ENCODE results near the gene TYMP.
A peak's percentile ranks its signal among the peaks of the same experiment; 100 is the strongest.
"Not testable (repeated sequence)": the region's sequence is repeated elsewhere in the genome, so short reads cannot be mapped to it uniquely, and the experiment has no call there.

Gene TYMP

DNA sequence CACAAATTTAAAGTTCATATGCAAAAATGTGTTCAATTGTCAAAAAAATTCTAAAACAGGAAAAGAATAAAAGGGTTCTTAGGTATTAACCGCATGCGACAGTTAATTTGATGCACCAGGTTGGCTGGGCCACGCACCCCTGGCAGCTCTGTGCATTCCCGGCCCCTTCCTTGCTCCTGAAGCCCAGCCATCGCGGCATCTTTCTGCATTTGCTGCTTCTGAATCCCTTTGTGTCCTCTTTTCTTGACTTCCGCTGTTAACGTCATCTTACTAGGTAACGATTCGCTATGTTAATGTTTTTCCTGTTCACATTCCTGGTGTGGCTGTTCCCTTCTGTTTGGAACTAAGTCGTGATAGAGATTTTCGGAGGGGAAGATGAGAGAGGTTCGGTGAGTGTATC is 8.0 kb upstream of the TYMP start:
- no peak for DNase-seq

DNA sequence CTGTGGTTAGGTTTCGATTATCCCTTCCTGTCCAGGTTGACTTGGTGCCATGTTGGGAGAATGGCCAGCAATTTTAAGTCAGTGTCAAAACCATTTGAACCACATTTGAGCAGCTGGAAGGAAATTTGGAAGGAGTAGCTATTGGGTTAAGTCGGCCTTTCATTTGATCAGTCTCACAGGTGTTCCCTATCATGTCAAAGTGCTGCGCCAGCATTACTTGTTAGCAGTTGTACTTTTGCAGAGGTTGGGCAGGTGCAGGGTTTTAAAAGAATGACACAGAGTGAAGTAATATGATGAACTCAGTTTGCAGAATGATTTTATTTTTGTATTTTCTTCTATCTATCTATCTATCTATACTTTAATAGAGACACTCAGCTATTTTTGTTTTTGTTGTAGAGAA is 6.4 kb upstream of the TYMP start:
- DNase-seq: no peak

DNA sequence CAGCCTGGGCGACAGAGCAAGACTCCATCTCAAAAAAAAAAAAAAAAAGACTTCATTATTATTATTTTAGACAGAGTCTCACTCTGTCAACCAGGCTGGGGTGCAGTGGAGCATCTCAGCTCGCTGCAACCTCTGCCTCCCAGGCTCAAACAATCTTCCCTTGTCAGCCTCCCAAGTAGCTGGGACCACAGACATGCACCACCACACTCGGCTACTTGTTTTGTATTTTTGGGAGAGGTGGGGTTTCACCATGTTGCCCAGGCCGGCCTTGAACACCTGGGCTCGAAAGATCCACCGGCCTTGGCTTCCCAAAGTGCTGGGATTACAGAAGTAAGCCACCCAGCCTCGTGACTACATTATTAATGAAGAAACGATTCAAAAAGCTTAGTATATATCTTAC is 5.3 kb upstream of the TYMP start:
- no peak for DNase-seq

DNA sequence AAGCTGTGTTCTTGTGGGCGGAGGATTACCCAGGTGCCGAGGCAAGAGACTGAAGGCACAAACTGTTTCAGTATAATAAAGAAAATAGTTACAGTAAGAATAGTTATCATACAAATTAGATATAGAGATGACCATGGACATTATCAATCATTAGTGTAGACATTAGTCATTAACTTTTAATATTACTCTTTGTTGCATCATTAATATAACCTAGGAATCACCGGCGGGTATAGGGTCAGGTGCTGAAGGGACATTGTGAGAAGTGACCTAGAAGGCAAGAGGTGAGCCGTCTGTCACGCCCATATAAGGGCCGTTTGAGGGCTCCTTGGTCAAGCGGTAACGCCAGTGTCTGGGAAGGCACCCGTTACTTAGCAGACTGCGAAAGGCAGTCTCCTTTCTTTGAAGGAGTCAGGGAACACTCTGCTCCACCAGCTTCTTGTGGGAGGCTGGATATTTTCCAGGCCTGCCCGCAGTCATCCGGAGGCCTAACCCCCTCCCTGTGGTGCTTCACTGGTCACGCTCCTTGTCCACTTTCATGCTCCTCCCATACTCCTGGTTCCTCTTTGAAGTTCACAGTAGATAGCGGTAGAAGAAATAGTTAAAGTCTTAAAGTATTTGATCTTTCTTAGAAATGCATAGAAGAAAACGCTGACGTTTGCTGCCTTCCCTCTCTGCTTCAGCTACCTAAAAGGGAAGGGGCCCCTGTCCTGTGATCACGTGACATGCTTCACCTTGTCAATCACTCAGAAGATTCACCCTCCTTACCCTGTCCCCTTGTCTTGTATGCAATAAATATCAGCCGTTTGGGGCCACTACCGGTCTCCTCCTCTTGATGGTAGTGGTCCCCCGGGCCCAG is 4.3 kb upstream of the TYMP start:
- not testable (repeated sequence) for DNase-seq

DNA sequence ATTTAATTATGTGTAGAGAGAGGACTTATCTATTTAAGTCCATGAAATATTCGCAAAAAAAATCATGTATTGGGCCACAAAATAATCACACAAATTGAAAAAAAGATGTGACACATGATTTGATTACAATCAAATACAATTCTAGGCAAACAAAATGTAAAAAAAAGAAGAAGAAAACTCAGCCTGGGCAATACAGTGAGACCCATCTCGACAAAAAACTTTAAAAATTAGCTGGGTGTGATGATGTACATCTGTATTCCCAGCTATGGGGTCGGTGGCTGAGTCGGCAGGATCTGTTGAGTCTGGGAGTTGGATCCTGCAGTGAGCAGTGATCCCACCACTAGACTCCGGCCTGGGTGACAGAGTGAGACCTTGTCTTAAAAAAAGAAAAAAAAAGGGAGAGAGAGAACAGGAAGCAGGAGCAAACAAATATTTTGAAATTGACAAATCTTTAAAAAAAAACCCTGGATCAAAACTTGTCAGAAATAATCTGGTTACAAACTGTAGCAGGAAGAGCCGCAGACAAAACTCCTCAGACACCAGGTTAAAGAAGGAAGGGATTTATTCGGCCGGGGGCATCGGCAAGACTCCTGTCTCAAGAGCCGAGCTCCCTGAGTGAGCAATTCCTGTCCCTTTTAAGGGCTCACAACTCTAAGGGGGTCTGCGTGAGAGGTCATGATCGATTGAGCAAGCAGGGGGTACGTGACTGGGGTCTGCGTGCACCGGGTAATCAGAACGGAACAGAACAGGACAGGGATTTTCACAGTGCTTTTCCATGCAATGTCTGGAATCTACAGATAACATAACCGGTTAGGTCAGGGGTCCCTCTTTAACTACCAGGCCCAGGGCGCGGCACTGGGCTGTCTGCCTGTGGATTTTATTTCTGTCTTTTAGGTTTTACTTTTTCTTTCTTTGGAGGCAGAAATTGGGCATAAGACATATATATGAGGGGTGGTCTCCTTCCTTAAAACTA is 3.3 kb upstream of the TYMP start:
- no peak for DNase-seq

DNA sequence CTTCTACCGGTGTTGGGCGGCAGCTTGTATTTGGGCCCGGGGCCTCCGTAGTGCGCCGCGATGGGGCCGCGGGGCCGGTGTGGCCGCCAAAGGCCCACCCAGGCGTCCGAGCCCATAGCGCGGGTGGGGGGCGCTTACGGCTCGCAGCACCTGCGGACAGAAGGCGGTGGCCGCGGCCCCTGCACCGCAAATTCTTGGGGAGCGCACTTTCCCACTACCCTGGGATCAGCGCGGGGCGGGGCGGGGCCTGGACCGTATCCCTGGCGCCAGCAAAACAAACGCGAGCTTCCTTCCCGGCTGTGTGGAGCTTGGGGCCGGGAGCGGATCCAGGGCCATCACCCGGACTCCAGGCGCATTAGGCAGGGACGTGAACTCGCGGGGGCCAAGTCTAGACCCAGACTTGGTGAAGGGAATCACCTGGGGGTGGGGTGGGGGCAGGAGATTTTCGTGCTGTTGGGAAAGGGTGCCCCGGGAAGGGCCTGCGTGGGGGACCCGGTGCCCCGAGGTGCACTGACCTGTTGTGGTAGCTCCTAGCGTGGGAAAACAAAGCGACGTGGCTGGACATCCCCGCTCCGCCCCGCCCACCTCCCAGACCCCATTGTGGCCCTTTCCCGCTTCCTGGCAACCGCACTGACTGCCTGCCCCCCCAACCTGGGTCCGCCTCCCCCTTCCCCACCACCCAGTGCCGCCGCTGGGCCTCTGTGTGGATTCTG is 2.3 kb upstream of the TYMP start:
- no peak for DNase-seq

DNA sequence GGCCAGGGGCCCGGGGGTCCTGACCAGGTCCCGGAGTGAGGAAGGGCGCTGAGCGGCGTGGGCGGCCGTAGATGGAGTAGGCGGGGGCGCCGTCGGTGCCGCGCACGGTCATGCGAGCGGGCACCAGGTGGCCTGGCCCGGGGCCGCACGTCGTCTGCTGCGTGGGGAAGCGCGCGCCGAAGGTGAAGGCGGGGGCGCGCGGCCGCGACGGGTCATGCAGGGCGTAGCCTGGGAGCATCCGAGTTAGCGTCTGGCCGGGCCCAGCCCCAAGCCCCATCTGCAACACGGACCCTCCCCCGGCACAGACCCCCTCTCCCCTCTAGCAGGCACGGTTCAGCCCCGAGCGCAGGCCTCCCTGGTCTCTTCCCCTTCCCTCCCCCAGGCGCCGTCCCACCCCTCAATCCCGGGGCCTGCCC is 1.7 kb upstream of the TYMP start:
- no peak for DNase-seq

DNA sequence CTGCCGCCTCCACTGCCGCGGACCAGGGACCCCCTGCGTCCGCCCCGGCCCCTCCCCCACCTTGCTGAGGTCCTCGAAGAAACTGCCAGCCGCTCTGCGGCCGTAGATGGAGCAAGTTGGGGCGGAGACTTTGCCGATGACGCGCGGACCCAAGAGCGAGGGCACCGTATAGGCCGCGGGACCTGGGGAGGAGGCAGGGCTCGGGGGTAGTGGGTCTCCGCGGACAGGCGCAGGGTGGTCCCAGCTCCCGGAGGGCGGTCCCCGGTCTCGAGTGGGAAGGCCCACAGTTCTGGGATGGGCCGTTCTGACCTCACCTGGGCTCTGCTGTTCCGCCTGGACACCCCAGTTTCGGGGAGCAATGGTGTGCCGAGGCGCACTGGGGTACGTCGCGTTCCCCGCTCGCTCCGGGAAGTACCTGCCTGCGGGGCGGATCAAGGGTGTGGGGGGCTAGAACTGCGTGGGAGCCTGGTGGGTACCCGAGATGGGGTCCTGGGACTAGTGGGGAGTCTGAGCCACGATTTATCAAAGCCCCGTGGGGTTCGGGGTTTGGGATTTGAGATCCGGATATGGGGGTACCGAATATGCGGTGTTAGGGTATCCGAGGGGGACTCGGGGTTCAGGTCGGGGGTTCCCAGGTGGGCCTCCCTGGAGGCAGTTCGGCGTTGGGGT is 1.2 kb upstream of the TYMP start:
- DNase-seq: no peak

DNA sequence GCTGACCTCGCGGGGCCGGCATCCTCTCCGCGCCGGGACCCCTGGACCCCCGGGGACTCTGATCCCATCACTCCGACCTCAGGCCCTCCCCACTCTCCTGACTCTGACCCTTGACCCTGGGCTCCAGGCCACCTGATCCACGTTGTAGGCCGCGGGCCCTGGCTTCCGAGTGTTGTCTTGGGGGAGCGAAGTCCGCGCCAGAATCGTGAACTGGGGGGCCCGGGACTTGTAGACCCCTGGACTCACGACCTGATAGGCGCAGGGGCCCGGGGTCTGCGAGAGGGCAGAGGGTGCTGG is 716 bp upstream of the TYMP start:
- no peak for DNase-seq

DNA sequence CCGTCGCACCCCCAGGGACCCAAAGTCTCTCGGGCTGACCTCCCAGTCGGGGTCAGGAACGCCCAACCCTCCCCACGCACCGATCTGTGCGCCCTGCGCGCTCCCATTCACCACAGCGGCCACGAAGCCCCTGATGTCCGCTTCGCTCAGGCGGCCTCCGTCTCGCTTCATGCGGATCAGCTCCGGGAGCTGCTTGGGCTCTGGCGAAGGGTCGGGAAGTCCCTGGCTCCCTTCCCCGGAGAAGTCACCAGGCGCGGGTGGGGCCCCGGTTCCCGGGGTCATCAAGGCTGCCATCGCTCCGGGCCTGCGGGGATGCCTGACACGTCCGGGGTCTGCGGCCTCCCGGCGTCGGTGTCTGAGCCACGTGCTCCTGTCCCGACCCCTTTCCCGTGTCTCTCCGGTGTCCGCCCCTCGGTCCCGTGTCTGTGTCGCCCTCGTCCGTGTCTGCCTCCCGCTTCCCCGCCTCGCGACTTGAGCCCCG is 356 bp downstream of the TYMP start:
- DNase-seq: no peak

DNA sequence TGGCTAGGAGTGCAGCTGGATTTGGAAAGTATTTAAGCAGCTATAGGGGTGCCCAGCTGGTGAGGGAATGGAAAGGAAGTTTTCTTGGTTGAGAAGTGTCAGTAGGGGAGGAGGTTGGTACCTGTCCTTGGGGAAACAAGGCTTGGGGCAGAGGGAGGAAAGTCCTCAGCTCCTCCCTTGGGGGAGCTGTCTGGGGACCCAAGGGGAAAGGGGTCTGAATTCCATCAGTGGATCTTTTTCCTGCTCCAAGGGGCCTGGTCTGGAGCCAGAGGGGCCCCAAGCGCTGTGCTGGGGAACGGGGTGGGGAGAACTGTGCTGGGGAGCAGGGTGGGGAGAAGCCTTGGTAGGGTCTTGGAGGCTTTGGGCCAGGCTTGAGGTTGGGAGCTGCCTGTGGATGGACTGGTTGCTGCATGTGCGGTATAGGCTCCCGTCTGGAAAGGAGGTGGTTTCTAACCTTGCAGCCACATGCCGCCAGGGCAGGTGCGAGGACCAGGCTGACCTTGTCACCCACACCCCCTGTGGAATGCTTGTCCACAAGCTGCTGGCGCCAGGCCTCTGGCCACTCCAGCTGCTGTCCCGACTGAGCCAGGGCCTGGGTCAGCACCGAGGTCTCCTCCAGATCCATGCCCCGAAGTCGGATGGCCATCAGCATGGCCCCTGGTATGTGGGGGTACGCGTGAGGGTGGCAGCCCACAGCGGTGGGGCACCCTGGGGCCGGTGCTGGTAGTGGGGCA is 963 bp downstream of the TYMP start:
- no peak for DNase-seq

DNA sequence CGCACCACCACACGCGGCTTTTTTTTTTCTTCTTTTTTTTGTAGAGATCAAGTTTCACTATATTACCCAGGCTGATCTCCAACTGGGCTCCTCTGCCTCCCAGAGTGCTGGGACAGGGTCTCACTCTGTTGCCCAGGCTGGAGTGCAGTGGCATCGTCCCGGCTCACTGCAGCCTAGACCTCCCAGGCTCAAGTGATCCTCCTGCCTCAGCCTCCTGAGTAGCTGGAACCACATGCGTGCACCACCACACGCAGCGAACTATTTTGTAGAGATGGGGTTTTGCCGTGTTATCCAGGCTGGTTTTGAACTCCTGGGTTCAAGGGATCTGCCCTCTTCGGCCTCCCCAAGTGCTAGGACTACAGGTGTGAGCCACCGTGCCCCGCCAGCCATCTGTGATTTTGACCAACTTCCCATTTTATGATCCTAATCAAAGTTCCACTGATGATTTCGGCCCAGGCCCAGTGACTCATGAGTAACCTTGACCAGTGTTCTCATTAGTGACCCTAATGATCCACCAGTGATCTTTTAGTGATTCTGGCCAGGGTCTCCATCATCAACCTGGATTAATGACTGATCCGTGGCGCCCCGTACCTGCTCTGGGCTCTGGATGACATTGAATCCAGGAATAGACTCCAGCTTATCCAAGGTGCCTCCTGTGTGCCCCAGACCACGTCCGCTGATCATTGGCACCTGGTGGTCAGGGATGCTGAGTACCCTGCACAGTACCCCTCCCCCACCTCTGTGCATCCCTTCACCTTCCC is 1.7 kb downstream of the TYMP start:
- DNase-seq: no peak

DNA sequence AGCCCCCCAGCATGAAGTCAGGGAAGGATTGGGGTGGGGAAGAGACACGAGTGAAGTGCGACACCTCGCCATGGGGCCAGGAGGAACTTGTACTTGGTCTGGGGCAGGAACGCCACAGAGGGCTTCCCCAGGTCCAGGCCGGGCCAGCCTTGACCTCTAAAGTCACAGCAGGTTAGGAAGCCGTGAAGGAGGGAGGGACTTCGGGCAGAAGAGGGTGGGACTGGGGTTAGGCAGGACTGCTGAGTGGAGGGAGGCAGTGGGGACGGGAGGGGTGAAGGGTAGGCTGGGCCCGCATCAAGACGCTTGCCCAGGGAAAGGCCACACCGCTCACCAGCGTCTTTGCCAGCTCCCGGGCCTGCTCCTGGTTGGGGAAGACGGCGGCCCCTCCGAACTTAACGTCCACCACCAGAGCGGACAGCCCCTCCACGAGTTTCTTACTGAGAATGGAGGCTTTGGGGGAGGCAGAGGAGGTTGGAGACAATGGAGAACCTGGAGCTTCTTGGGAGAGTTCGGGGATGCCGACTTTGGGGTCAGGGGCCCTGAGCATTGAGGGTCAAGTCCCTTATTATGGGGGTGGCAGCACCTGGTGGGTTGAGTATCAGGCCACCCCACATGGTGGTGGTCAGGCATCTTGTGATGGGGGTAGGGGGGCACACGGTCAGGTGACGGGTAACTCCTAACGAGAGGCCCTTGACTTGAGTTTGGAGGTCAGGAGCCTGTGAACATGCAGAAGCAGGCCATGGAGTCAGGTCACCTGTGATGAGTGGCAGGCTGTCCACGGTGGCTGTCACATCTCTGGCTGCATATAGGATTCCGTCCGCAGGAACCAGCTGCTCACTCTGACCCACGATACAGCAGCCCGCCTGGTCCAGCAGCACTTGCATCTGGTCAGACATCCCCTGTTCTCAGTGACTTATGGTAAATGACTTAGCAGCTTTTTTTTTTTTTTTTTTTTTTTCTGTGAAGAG is 2.7 kb downstream of the TYMP start:
- no peak for DNase-seq

DNA sequence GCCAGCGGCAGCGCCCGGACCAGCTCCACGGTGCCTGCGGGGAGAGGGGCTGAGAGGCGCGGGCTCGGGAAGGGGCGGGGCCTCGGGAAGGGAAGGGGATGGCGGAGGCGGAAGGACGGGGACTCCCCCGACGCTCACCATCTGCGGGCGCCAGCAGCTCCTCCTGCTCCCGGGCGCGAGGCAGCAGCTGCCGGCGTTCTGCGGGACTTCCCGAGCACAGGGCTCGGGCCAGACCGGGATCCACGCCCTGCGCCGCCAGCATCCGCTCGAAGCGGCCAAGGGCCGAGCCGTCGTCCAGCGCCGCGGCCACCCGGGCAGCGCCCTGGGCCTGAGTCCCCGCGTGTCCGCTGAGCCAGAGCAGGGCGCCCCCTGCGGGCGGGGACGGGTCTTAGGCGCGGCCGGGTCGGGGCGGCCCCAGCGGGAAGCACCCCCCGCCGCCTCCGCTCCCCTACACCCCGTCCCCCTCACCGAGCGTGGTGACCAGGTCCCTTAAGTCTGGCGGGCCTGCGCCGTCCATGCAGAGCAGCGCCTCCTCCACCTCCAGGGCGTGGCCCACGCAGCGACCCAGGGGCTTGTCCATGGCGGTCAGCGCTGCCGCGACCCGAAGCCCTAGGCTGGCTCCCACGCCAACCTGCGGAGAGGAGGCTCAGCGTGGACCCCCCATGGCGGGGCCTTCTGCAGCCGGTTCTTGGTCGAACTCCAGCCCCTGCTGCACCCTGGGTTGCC is 3.5 kb downstream of the TYMP start:
- peak; percentile 14 for DNase-seq

DNA sequence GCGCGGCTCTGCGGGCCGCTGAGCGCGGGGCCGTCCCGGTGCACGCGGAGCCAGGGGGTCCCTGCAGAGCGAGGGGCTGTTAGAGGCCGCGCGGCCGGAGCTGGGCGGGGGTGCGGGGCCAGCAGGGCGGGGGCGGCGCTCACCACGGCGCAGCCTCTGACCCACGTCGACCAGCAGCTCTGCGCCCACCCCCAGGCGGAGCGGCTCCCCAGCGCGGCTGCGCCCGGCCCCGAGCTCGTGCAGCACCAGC is 4.0 kb downstream of the TYMP start:
- no peak for DNase-seq

DNA sequence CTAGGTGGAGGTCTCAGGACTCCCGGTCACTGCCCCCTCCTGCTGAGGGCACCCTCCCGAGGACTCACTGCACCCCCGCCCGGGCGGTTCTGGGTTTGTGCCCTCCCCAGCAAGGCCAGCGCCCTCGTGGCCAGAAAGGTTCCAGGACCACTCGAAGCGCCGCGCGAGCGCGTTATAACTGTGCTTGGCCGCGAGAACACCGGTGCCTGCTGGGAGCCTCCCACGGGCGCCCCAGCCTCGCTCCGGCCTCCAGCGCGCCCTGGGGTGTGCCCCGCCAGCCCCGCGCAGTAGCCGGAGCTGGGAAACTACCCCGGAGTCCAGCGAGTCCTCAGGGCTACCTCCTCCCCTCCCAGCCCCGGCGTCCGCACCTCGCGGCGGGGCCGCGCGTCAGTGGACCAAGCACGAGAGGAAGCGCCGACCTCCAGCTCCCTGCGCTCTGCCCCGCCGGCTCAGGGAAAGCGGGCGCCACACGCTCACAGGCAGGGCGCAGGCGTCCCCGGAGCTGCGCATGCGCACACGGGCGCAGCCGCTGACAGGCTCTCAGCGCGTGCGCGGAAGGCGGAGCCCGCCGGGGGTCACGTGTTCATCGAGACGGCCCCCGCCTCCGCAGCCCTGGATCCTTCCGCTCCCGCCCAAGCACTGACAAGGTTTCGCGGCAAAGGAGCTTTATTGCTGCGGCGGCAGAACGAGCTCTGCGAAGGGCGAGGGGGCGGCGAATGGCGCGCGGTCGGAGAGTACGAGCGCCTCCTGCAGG is 4.5 kb downstream of the TYMP start, which contains the start of gene SCO2:
Gene SCO2, minus strand, starts transcription at position 495 of the 754 bp plus-strand sequence. CDS start 1,187 bp downstream, outside the sequence.
- DNase-seq: peak; percentile 60

DNA sequence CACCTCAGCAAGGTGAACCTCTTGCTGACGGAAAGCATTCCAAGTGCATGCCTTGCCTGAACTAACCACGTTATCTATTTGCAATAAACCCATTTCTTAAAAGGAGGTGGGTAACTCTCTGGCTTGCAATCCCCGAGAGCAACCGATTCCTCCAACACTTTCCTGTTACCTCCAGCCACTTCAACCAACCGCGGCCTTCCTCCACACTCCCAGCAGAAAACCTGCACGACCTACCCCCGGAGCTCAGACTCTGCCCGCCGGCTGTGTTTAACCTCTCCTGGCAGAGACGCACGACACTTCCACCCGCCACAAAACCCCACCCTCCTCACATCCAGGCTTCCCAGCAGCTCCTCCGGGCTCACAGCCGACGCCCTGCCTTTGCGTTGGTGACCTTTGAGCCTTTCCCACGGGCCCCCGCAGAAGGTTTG is 5.1 kb downstream of the TYMP start:
- no peak for DNase-seq

DNA sequence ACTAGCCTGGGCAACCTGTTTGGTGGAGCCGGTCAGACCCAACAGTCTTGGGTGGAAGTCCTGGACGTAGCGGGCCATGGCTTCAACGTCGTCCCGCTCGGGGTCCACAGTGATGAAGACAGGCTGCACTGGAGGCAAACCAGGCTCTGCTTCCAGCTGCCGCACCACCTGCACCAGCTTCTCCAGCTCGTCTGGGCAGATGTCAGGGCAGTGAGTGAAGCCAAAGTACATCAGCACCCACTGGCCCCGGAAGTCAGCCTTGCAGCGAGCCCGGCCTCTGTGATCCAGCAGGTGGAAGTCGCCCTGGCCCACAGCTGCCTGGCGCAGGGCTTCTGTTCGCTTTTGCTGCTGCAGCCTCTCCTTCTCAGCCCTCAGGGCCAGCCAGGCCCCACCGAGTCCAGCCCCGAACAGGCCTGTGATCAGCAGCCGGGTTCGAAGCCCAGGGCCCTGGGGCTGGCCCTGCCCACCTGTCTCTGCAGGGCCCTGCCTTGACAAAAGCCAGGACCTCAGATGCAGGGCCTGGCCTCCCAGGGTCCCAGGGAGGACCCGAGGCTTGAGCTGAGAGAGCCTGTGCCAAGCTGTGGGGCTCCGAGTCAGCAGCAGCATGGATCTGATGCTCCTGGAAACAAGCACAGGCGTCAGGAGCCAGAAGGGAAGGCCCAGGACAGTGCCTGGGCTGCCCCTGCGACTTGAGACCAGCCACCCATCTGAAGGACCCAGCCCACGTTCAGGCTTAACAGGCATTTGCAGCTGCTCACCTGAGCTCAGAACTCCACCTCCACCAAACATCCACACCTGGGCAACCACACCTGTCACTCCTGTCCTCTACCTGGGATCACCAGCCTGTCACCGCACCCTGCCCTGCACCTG is 5.8 kb downstream of the TYMP start:
- DNase-seq: no peak
